Heart left ventricle (tissue), 16 donors: ENCODE data around the gene ZBTB40. TPM values are rescaled to one million over a fixed set of nuclear protein-coding genes. Genes with fewer than 3 reads are reported as not detected.

Experiments used
- ATAC-seq, 4 donors: fragments of 200-7000 bp; cut with Tn5 transposase; one replicate each; pipeline ENCODE4 v1.9.1; 2020 to 2022; ENCODE audit warnings: moderate library complexity in 4 of 4, mild to moderate bottlenecking in 3 of 4, moderate number of reproducible peaks in 1 of 4
- DNase-seq, 5 donors: peaks; one replicate each; pipeline ENCODE4 v3.0.0-alpha.2; 2020
- H3K27ac ChIP-seq, 12 donors: fragments of 200-600 bp; sonication (generic) in 4 of 12; one replicate each; pipeline versions ENCODE4 v1.5.0 to v1.8.0; 2016 to 2022; ENCODE audit warnings: mild to moderate bottlenecking in 2 of 12
- H3K27me3 ChIP-seq, 9 donors: fragments of 200-600 bp; sonication (generic) in 2 of 9; one replicate each; pipeline versions ENCODE4 v1.5.1 to v1.8.0; 2016 to 2022; ENCODE audit warnings: mild to moderate bottlenecking in 3 of 9
- H3K36me3 ChIP-seq, 9 donors: fragments of 200-600 bp; sonication (generic) in 2 of 9; one replicate each; pipeline versions ENCODE4 v1.5.0 to v1.8.0; 2018 to 2022; ENCODE audit warnings: mild to moderate bottlenecking in 2 of 9
- H3K4me1 ChIP-seq, 12 donors: fragments of 200-600 bp; sonication (generic) in 4 of 12; one replicate each; pipeline versions ENCODE4 v1.5.0 to v1.8.0; 2016 to 2022; ENCODE audit warnings: mild to moderate bottlenecking in 3 of 12
- H3K4me3 ChIP-seq, 12 donors: fragments of 200-600 bp; sonication (generic) in 4 of 12; one replicate each; pipeline versions ENCODE4 v1.5.0 to v1.8.0; 2017 to 2022; ENCODE audit warnings: mild to moderate bottlenecking in 9 of 12, moderate library complexity in 4 of 12
- H3K9me3 ChIP-seq, 12 donors: fragments of 200-600 bp; sonication (generic) in 4 of 12; one replicate each; pipeline versions ENCODE4 v1.5.0 to v1.8.0; 2016 to 2022; ENCODE audit warnings: mild to moderate bottlenecking in 1 of 12
- POLR2A ChIP-seq, 2 donors: fragments of 450-650 bp; IDR thresholded peaks; one replicate each; pipeline ENCODE4 v1.6.1; 2017; ENCODE audit warnings: antibody characterized with exemption in 2 of 2, mild to moderate bottlenecking in 2 of 2, moderate library complexity in 2 of 2
- WGBS, 4 donors: extraction: QIAGEN DNeasy Blood & Tissue Kit in 2 of 4; methylation state at CpG; one replicate each; pipeline versions ENCODE4 v1.1.5 to v1.1.7; 2013 to 2018; 5-methylcytosine and 5-hydroxymethylcytosine counted together
- intact Hi-C, 10 donors: fragments of 100-400 bp; cut with DNase I; formaldehyde crosslinking; loops; one replicate each; pipeline versions ENCODE4 v1.11.1 to v1.14.2; 2022
- polyA plus RNA-seq, 2 donors: library from polyadenylated mRNA; stranded (reverse); fragments of 200-250 nt; gene quantifications; one replicate each; pipeline ENCODE4 v1.2.3, GENCODE V29; 2013
- total RNA-seq, 9 donors: library from RNA; depleted of rRNA in 2 of 9; stranded (reverse); fragments of >200 nt in 2 of 9; fragmentation: NEBNext Ultra II Directional in 3 of 9; extraction: Animal tissue kit (Norgen Biotek cat#: 25700) in 3 of 9; gene quantifications; one replicate each; pipeline versions ENCODE4 v1.1.0 to v1.2.4, GENCODE V29; 2016 to 2023
- TF ChIP-seq, protein P1 (sequence below), 12 donors: fragments of 200-600 bp; sonication (generic) in 4 of 12; IDR thresholded peaks; one replicate each; pipeline versions ENCODE4 v1.5.0 to v1.8.0; 2018 to 2022; ENCODE audit warnings: antibody characterized with exemption in 12 of 12, mild to moderate bottlenecking in 5 of 12
- donor health status: ischemic (EF 13 %, LVEDD 7.1; RV severe dilation, severe dysfunction).
- donor health status: healthy with polysubstance abuse.
- donor health status: DM: no; HTN: yes; CAD: no.
- donor health status: DM: no; HTN: no; CAD: no.
- donor health status: ischemic (EF 25% LVEDD 6.9; RV normal size, moderate dysfunction).
- donor health status: ischemic (EF 25% LVEDD 5.7; RV mildly dilated, moderate dysfunction).
- donor health status: healthy.
- donor health status: DM: yes; HTN: yes; CAD: no.
- donor health status: ischemic (EF 35%, LVEDD 5.7; RV mildly dilated, moderate dysfunction).
- donor health status: nonischemic (EF 11% LVEDD 7.7; RV severe dilation, severe dysfunction).
- donor health status: DM: yes; HTN: yes; CAD: no.
- donor health status: PGD.
- donor health status: ischemic (EF 29% LVEDD 5.4; RV normal size, mild dysfunction).
- donor health status: nonischemic (EF 23%, LVEDD 6.1; RV moderate dilation, normal function).

The ZBTB40 gene
- total and polyA plus RNA-seq, 11 donors = 4.6 to 17.7 (median 15.1) TPM

DNA sequence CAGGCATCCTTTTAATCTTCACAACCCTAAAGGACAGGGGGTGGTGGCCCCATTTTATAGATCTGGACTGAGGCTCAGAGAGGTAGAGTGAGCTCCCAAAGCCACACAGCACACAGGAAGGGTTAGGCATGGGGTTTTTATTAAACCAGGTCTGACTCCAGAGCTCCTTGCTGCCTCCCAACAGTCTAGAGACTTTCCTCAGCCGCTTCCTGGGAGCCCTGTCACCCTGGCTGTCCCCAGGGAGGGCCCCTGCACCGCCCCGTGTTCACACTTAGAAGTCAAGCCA is 103.7 kb downstream of the ZBTB40 start:
- no peaks in the 10 kb centered on the region for H3K9me3 ChIP-seq
- ATAC-seq = no peak
- H3K36me3 ChIP-seq = no peaks in the 10 kb centered on the region
- intact Hi-C loops = no loop called here
- TF ChIP-seq, protein P1, sequence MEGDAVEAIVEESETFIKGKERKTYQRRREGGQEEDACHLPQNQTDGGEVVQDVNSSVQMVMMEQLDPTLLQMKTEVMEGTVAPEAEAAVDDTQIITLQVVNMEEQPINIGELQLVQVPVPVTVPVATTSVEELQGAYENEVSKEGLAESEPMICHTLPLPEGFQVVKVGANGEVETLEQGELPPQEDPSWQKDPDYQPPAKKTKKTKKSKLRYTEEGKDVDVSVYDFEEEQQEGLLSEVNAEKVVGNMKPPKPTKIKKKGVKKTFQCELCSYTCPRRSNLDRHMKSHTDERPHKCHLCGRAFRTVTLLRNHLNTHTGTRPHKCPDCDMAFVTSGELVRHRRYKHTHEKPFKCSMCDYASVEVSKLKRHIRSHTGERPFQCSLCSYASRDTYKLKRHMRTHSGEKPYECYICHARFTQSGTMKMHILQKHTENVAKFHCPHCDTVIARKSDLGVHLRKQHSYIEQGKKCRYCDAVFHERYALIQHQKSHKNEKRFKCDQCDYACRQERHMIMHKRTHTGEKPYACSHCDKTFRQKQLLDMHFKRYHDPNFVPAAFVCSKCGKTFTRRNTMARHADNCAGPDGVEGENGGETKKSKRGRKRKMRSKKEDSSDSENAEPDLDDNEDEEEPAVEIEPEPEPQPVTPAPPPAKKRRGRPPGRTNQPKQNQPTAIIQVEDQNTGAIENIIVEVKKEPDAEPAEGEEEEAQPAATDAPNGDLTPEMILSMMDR (IDR thresholded peaks at IDR 0.05) = no peak
- no peak for TF ChIP-seq POLR2A (IDR thresholded peaks at IDR 0.05)
- no peaks in the 10 kb centered on the region for H3K4me1 ChIP-seq
- no peak for DNase-seq
- 46 to 54% (median 52%) methylated on average over 3 of the region's 3 CpGs for WGBS, 4 donors
- H3K27me3 ChIP-seq = peaks cover 4 to 72% (median 32%) of the 10 kb centered on the region in 9 donors
- no peak overlapping the region for H3K27ac ChIP-seq
- no peak overlapping the region for H3K4me3 ChIP-seq

DNA sequence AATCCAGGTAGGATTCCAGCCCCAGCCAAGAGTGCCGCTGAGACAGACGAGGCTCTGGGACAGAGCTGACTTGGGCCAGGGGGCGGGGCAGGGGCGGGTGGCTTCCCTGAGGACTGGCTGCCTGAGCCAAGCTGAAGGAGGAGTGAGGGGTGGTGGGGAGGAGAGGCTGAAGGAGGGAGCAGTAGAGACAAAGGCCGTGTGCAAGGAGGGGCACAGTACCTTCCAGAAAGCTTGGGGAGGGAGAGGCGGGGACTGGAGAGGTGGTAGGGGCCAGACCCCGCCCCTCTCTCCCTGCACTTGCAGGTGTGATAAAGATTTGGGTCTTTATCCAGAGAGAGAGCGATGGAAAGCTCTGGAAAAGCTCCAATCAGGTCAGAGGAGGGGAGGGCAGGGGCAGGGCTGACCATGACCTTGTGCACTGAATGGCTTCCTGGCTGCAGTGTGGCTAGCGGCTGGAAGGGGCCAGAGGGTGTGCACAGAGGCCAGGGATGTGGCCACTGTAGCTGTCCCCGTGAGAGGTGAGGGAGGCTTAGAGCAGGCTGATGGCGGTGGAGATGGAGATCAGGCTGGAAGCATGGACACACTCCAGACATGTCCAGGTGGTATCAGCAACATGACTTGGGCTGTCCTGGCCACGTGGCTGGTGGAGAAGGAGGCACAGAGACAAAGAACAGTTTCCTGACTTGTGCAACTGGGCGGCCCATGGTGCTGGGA is 104.9 kb downstream of the ZBTB40 start:
- ATAC-seq = no peak
- TF ChIP-seq, protein P1 (IDR thresholded peaks at IDR 0.05) = no peak
- TF ChIP-seq POLR2A (IDR thresholded peaks at IDR 0.05) = no peak
- WGBS, 4 donors = 21 to 32% (median 24%) methylated on average over 11 to 13 of the region's 13 CpGs
- Histone ChIP-seq H3K4me1 (no peaks in the 10 kb centered on the region), H3K27ac (no peak overlapping the region), H3K27me3 (peaks cover 4 to 84% (median 35%) of the 10 kb centered on the region in 9 donors), H3K36me3 (no peaks in the 10 kb centered on the region), H3K4me3 (no peak overlapping the region), H3K9me3 (no peaks in the 10 kb centered on the region)
- intact Hi-C loops = no loop called here
- DNase-seq = no peak

DNA sequence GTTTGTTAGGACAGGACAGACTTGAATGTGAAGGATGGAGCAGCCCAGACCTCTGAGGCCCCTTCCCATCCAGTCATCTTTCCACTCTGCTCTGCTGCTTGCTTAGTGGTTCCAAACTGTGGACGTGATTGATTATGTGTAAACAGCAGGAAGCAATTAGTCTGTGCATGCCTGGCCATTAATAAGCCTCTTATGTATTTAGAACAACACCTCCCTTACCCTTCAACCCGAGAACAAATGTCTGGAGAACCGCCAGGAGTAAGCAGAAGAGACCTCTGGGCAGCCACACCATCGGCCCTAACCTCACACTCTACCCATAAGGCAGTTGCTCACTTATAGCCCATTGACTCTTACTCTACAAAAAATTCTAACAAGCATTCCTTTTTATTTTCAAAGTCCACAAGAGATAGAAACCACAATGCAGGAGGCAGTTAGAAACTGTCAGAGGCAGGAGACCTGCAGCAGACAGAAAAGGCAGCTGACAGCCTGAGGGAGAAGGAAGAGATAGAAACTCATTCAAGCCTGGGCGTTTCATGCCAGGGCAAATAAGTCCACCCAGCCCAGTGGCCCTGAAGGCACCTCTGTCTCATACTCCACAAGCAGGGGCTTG is 105.8 kb downstream of the ZBTB40 start:
- H3K9me3 ChIP-seq = no peaks in the 10 kb centered on the region
- no peak for DNase-seq
- peaks cover 4 to 90% (median 35%) of the 10 kb centered on the region in 9 donors for H3K27me3 ChIP-seq
- 33 to 51% (median 40%) methylated on average over 5 of the region's 5 CpGs for WGBS, 4 donors
- intact Hi-C loops = no loop called here
- H3K4me3 ChIP-seq = no peak overlapping the region
- H3K36me3 ChIP-seq = no peaks in the 10 kb centered on the region
- H3K27ac ChIP-seq = no peak overlapping the region
- TF ChIP-seq, protein P1 (IDR thresholded peaks at IDR 0.05) = no peak
- no peak for TF ChIP-seq POLR2A (IDR thresholded peaks at IDR 0.05)
- H3K4me1 ChIP-seq = no peaks in the 10 kb centered on the region
- ATAC-seq = no peak

GRCh38 chr1:22562584-22563583 is 111.2 kb downstream of the ZBTB40 start, which contains the start of gene EPHA8:
Gene EPHA8, plus strand, starts transcription at chr1:22563489. Its CDS starts 147 bp downstream, at chr1:22563636.
- no peak for TF ChIP-seq POLR2A (IDR thresholded peaks at IDR 0.05)
- TF ChIP-seq, protein P1 (IDR thresholded peaks at IDR 0.05) = no peak
- peak within 1 kb of the TSS in 2 of 12 donors; percentile 21 to 22 for H3K4me3 ChIP-seq
- ATAC-seq (no peak), DNase-seq (no peak)
- H3K36me3 ChIP-seq = no peaks in the 10 kb centered on the region
- peaks cover 0 to 7% (median 0%) of the 10 kb centered on the region in 12 donors for H3K4me1 ChIP-seq
- peaks cover 0 to 85% (median 24%) of the 10 kb centered on the region in 9 donors for H3K27me3 ChIP-seq
- no peak within 1 kb of the TSS for H3K27ac ChIP-seq
- intact Hi-C loops = no loop called here
- 6 to 29% (median 6%) methylated on average over 9 to 81 of the region's 81 CpGs for WGBS, 4 donors
- H3K9me3 ChIP-seq = no peaks in the 10 kb centered on the region
